ENCODE data around the gene PPWD1.

DNA sequence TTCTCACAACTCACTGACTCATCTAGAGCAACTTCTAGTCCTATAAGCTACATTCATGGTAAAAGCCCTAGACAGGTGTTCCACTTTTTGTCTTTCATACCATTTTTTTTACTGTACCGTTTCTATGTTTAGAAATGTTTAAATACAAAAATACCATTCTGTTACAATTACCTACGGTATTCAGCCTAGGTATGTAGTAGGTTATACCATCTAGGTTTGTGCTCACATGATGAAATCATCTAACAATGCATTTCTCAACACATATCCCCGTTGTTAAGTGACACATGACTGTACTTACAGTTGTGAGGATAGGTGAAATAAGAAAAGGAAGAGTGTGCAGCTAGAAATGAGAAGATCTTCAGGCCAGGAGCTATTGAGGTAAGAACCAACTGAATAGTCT is 6.4 kb upstream of the PPWD1 start:
- TF ChIP-seq, protein P1, sequence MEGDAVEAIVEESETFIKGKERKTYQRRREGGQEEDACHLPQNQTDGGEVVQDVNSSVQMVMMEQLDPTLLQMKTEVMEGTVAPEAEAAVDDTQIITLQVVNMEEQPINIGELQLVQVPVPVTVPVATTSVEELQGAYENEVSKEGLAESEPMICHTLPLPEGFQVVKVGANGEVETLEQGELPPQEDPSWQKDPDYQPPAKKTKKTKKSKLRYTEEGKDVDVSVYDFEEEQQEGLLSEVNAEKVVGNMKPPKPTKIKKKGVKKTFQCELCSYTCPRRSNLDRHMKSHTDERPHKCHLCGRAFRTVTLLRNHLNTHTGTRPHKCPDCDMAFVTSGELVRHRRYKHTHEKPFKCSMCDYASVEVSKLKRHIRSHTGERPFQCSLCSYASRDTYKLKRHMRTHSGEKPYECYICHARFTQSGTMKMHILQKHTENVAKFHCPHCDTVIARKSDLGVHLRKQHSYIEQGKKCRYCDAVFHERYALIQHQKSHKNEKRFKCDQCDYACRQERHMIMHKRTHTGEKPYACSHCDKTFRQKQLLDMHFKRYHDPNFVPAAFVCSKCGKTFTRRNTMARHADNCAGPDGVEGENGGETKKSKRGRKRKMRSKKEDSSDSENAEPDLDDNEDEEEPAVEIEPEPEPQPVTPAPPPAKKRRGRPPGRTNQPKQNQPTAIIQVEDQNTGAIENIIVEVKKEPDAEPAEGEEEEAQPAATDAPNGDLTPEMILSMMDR (IDR thresholded peaks at IDR 0.05) = no peak
- TF ChIP-seq POLR2AphosphoS5 (IDR thresholded peaks at IDR 0.05; ENCODE audit: low read depth, low read length) = no peak
- TF ChIP-seq, protein P2, sequence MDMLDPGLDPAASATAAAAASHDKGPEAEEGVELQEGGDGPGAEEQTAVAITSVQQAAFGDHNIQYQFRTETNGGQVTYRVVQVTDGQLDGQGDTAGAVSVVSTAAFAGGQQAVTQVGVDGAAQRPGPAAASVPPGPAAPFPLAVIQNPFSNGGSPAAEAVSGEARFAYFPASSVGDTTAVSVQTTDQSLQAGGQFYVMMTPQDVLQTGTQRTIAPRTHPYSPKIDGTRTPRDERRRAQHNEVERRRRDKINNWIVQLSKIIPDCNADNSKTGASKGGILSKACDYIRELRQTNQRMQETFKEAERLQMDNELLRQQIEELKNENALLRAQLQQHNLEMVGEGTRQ (IDR thresholded peaks at IDR 0.05; ENCODE audit: borderline replicate concordance, low read depth, low read length) = no peak
- TF ChIP-seq, protein P3, sequence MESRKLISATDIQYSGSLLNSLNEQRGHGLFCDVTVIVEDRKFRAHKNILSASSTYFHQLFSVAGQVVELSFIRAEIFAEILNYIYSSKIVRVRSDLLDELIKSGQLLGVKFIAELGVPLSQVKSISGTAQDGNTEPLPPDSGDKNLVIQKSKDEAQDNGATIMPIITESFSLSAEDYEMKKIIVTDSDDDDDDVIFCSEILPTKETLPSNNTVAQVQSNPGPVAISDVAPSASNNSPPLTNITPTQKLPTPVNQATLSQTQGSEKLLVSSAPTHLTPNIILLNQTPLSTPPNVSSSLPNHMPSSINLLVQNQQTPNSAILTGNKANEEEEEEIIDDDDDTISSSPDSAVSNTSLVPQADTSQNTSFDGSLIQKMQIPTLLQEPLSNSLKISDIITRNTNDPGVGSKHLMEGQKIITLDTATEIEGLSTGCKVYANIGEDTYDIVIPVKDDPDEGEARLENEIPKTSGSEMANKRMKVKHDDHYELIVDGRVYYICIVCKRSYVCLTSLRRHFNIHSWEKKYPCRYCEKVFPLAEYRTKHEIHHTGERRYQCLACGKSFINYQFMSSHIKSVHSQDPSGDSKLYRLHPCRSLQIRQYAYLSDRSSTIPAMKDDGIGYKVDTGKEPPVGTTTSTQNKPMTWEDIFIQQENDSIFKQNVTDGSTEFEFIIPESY (IDR thresholded peaks at IDR 0.05; ENCODE audit: borderline replicate concordance, low read depth) = no peak
- TF ChIP-seq, protein P4, sequence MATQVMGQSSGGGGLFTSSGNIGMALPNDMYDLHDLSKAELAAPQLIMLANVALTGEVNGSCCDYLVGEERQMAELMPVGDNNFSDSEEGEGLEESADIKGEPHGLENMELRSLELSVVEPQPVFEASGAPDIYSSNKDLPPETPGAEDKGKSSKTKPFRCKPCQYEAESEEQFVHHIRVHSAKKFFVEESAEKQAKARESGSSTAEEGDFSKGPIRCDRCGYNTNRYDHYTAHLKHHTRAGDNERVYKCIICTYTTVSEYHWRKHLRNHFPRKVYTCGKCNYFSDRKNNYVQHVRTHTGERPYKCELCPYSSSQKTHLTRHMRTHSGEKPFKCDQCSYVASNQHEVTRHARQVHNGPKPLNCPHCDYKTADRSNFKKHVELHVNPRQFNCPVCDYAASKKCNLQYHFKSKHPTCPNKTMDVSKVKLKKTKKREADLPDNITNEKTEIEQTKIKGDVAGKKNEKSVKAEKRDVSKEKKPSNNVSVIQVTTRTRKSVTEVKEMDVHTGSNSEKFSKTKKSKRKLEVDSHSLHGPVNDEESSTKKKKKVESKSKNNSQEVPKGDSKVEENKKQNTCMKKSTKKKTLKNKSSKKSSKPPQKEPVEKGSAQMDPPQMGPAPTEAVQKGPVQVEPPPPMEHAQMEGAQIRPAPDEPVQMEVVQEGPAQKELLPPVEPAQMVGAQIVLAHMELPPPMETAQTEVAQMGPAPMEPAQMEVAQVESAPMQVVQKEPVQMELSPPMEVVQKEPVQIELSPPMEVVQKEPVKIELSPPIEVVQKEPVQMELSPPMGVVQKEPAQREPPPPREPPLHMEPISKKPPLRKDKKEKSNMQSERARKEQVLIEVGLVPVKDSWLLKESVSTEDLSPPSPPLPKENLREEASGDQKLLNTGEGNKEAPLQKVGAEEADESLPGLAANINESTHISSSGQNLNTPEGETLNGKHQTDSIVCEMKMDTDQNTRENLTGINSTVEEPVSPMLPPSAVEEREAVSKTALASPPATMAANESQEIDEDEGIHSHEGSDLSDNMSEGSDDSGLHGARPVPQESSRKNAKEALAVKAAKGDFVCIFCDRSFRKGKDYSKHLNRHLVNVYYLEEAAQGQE (IDR thresholded peaks at IDR 0.05; ENCODE audit: low read depth, low read length) = no peak
